ENCODE results near the gene ACAA2.

Gene ACAA2

DNA sequence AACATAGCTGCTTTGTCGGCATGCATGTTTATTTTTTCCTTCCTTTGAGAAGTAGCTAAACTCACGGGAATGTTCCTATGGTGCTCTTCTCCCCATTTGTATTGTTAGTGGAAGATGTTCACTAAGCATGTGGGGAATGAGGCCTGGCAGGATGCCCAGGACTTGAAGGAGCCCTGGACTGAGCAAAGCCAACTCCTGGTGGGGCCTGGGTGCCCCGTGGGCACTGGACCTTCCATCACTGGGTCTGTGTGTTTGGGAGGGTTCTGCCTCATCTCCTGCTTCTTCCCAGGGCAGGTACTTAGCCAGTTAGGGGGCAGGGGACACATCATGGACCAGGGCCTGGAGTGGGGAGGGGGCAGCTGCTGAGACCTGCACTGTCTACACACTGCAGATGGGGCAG, 49.3 kb downstream of the ACAA2 start:
- DNase-seq = no peak

DNA sequence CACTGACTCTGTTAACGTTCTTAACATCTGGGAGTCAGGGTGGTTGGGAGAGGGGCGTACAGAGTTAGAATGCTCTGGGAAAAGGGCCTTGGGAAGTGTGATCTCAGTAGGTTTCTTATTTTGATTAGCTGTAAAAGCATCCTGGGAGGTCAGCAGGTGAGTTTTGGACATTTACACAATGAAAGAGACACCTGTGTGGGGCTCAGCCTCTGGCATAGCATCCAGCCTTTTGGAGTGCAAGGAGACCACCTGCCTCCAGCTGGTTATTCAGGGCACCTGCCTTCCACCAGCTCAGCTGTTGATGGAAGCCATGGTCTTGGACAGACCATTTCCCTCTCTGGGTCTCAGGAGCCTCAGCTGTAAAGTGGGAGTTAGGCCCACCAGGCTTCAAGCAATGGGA, 49.7 kb downstream of the ACAA2 start:
- DNase-seq = no peak

DNA sequence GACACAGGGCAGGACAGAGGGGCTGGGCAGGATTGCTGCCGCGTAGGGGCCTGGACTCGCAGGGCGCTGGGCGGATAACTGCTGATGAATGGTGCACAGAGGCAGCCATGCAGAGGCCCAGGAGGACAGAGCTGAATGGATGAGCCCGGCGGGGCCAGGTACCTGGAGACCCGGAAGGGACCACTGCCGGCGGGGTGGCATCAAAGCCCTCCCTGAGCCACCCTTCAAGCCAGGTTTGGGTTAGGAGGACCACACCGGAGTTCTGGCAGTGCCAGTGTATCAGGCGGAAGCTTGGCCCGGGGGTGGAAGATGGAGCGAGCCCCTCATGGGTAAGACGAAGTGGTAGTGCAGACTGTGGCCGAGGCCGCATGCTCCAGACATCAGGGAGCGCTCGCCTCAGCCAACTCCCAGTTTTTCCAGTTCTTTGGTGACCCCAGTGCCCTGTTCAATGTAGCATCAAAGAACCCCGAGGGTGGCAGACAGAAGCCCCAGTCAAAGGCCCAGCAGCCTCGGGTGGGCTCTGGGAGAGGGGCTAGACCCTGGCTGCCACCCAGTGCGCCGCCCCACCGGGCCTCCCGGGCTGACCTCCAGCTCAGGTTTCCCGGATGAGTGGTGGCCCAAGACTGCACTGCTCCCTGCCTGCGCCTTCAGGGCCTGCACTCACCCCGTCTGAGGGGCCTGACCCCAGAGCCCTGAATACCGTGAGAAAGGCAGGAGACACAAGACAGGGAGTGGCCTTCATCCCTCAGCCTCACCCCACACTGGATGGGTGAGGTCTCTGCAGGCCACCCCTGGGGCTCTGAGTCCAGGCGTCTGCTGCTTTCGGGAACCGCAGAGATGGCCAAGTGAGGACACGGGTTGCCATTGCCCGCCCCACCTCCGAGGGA, 50.9 kb downstream of the ACAA2 start:
- no peak for DNase-seq

DNA sequence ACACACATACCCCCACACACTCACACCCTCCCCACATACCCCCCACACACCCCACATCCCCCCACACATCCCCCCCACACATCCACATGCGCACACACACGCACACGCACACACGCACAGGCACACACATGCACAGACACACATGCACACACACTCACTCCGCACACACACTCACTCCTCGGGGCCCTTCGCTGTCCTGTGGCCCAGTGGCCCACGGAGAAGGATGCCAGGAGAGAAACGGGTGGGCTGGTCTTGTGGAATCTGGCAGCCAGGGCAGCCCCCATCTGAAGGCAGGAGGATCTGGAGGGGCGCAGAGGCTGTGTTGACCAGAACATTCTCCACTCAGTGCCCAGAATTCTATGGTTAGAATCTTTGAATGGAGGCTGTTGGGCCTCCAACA, 51.6 kb downstream of the ACAA2 start:
- DNase-seq = no peak

DNA sequence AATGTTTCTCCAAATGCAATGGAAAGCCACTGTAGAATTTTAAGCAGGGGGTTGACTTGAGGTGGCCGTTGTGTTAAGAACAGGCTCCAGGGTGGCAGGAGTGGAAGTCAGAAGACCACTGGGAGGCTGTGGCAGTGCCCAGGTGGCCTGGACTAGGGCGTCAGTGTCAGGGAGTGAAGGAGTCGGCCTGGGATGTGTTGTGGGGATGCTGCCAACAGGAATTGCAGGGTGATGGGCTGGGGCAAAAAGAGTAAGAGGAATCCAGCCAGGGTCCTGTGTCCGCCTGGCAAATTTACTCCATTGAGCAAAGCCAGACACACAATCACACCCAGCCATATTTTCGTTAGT, 55.1 kb downstream of the ACAA2 start:
- no peak for DNase-seq

DNA sequence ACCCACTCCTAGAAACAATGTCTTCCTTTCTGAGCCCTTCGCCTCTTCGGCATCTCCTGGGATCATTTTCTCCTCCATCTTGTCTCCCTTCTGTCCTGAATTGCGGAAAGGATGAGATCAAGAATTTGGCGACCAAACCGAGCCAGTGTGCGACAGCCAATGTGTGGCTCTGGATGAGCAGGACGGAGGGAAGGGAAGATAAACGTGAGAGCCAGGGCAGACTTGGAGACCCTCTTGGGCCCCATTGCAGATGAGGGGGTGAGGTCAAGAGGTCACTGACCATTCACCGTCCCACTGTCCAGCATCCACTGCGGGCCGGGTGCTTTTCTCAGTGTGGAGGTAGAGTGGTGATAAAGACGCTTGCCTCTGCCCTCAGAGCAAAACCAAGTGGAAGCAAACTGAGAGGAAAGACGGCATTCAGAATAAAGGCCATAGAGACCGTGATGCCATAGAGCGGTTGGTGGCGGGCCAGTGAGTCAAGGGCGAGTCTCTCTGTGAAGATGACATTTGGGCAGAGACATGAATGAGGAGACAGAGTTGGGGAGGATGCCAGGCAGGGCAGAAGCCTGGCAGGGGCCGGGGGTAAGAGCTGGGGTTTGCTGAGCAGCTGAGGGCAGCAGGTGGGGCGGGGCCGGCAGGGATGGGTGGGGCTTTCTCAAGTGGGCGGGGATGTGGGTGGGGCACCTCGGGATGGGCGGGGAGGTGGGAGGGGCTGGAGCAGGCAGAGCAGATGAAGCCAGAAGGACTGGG, 55.6 kb downstream of the ACAA2 start:
- DNase-seq = no peak

DNA sequence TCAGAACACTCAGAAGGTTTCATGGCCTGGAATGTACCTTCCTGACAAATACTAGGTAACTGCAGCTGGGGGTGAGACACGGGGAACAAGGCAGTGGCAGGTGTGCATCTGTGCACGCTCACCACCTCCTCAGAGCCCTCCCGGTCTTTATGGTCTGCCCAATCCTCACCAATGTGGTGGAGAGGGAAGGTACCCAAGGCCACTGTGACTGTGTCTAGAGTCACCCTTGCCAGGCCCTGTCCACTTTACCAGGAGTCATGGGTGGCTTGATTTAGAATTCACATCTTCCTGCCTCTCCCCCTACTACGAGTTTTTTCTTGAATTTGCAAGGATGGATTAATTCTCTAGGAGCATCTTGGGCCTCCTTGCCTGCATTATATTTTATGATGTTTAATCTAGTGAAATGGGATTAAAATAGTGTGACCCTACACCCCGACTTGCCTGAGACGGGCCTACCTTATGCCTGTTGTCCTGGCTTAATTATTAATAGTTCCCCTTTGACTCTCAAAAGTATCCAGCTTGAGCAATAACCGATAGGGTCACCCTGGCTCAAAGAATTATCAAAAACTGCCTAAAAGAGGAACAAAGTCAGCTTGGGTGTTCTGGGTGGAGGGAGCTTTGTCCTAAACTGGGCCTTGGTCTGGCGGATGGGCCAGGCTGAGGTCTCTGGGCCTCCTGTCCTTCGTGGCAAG, 56.5 kb downstream of the ACAA2 start:
- no peak for DNase-seq

DNA sequence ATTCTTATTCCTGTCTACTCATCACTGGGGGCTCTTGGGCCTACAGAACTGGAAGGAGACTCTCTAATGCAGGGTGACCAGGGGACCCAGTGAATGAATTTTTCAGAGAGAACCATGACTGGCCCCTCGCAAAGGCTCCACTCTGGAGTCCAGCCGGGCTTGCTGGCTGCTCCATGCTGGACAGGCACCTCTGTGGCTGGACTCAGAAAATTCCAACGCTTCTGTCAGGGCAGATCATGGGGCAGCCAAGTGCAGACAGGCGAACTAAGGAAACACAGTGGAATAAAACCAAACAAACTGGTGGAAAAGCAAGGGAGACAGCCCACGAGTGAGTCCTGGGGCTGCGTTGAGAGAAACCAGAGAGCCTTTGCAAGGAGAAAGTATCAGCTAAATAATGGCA, 57.2 kb downstream of the ACAA2 start:
- DNase-seq = no peak

DNA sequence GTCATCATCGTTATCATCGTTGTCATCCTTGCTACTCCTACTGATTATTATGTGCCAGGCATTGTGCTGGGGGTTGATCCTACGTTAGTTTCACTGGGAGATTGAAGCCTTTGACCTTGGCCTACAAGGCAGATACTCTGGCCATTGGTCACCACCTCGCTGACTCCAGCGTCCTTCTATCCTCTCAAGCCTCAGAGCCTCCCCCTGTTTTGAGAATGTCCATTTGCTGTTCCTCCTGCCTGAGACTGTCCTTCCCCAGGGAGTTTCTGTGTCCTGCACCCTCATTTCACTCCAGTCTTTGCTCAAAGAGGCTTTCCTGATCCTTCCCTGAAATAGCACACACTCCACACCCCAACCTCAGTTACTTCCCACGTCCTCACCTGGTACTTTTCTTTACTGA, 57.8 kb downstream of the ACAA2 start:
- DNase-seq = no peak

DNA sequence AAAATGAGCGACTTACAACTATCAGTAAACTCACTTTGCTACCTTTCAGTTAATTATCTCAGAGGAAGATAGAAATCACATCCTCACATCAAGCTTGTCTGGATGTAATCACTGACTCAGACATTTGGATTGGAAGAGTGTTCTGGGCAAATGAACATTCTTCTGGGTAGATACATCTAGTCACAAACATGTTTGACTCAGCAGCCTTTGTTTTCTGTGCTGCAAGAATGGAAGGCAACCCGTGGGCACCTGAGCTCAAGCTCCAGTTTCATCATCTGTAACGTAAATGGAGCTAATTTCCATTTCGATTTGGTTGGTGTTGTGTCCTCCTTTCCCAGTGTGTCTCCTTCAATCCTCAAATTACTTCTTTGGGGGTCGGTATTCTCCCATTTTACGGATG, 58.5 kb downstream of the ACAA2 start:
- DNase-seq = no peak

DNA sequence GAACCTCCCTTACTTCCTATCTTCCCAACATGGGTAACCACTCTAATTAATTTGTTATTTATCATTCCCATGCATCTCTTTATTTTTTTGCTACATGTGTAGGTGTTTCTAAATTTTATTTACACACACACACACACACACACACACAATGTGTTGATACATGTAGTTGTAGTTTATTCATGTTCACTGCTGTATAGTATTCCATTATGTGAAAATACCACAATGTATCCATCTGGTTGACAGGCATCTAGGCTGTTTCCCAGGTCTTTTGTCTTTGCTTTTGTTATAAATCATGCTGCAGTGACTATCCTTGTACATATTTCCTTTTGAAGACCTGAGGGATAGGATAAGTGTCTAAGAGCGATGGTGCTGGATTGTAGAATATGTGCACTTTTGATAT, 59.7 kb downstream of the ACAA2 start:
- DNase-seq = no peak

DNA sequence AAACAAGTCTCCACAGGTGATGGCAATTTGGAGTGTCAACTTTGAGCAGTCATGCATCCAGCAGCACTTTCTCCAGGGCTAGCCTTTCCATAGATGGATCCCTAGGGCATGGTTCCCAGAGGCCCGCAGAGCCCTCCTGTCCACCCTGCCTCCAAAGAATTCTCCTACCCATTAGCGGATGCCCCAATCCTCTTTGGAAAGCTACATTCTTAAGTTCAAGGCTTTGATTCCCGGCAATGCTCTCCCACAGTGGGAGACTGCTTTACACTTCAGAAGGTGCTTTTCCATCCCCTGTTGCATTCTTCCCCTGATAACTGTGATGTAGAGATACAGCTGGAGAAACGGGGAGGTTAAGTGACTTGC, 61.3 kb downstream of the ACAA2 start:
- no peak for DNase-seq

DNA sequence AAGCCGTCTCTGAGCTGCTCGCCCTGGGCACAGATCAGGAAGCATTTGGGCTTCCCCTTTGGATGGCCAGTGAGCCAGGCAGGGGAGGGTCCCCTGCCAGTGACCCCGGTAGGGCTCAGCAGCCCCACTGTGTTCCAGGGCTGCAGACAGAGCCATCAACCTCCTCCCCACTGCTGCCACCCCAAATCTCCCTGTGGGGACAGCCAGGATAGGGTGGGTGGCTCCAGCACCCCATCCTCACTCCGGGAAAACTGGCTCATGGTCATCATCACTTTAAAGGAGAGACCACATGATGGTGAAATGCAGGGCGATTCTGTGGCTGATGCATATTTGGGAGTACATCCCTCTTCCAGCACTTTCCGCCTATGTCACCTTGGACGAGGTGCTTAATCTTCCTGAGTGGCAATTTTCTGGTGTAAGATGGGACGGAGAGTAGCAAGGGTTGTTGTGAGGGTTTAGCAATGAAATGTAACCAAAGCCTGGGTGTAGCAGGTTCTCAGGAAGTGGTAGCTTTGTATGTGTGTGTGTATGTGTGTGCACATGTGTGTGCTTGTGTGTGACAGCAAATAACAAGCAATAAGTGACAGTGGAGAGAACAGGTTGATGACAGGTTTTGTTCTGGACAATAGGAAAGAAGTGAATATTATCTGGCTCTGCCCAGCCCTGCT, 61.8 kb downstream of the ACAA2 start:
- no peak for DNase-seq

DNA sequence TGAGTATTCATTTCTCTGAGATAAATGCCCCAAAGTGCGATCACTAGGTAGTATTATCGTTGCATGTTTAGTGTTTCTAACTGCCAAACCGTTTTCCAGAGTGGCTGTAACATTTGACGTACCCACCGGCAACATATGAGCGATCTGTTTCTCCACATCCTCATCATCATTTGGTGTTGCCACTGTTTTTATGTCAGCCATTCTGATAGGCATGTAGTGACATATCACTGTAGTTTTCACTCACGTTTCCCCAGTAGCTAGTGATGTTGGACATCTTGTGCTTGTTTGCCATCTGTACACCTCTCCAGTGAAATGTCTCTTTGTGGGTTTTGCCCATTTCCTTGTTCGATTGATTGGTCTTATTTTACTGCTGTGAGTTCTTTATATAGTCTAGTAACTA, 63.8 kb downstream of the ACAA2 start:
- DNase-seq = no peak

DNA sequence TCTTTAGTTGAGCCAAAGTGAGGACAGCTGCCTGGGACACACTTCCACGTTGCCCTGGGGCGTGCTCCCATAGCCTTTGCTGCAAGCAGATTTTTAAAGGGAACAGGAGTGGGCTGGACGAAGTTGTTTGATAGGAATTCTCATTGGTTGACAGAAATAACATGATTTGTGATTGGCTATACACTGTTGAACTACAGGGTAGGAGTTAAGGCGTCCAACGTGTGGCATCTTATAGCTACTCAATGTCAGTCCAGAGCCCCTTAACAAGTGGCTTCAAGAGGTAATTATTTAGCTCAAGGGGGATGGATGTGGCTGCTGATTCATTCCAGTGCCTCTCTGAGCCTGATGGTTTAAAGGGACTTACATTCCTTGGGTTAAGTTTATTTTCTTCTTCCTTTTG, 65.5 kb downstream of the ACAA2 start:
- DNase-seq = no peak

DNA sequence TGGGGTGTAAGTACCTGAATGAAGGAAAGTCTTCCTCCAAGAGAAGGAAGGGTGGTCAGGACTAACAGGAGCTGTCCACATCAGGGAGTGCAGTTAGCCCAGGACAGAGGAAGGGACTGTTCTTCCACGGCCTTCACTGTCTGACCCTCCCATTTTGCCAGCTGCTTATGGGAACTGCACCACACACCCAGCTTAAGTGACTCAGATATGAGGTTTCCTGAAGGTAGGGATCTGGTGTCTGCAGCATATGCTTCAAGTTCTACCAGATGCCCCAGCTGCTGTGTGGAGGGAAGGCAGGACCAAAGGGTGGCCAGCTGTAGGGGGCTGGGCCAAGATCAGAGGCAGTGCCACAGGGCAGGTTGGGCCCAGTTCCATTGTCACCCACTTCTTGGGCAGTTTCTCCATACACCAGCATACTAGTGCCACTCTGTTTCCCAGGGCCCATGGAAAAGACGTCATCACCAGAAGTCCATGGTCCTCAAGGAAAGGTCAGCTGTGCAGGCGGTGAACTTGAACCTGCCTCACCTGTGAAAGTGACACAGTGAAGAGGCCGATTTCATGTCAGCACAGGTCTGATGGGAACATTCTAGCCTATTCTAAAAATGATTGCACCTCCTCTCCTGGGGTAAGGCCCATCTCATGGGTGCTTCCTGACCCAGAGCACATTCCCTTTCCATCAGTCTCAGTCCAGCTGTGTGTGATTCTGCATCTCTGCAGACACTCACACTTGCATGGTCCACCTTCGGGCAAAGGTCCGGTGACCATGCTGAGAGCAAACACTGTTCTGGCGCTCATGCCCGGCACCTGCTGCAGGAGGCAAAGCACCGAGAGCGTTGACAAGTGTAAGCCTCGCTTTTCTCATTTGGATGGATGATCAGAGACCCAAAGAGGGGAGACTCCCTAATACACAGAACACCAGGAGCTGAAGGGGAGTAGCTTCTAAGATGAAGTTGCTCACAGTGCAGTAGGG, 68.0 kb downstream of the ACAA2 start:
- DNase-seq = no peak

DNA sequence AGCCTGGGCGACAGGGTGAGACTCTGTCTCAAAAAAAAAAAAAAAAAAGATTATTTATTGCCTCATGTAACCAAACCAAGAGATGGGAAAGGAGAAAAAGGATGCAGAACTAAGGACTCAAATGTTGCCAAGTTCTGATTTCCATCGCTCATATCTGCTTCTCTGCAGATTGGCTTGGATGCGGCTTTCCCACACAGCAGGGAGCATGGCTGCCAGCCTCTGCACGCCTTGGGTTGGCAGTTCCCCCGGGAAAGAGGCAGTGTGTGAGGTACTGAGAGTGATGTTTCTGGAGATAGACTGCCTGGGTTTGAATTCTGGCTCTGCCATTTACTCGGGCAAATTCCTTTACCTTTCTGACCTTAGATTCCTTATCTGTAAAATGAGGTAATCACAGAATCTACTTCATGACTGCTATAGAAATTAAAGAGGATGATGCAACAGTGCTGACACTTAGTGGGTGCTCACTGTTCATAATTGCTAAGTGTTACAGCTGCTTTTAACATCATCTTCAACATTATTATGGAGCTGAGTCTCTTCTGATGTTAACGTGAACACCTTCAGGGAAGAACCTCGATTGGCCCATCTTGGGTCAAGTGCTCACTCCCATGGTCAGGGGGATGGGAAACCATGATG, 68.8 kb downstream of the ACAA2 start:
- DNase-seq = no peak

DNA sequence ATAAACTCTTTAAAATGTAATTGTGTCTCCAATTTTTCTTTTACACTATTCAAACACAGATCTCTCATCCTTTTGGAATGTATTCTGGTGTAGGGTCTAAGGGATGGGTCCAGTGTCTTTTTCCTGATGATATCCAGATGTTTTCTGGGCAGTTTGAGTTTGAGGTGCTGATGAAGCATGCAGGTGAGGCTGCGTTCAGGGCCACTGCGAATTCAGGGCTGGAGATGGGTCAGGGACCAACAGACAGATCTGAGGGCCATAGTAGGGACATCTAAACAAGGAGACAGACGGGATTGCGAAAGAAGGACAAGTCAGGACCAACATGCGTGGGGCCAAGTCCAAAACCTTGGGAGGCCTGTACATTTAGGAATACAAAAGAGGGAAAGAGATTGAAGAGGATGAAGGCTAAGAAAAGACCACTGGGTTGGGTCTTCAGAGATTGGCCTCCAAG, 70.2 kb downstream of the ACAA2 start:
- no peak for DNase-seq

DNA sequence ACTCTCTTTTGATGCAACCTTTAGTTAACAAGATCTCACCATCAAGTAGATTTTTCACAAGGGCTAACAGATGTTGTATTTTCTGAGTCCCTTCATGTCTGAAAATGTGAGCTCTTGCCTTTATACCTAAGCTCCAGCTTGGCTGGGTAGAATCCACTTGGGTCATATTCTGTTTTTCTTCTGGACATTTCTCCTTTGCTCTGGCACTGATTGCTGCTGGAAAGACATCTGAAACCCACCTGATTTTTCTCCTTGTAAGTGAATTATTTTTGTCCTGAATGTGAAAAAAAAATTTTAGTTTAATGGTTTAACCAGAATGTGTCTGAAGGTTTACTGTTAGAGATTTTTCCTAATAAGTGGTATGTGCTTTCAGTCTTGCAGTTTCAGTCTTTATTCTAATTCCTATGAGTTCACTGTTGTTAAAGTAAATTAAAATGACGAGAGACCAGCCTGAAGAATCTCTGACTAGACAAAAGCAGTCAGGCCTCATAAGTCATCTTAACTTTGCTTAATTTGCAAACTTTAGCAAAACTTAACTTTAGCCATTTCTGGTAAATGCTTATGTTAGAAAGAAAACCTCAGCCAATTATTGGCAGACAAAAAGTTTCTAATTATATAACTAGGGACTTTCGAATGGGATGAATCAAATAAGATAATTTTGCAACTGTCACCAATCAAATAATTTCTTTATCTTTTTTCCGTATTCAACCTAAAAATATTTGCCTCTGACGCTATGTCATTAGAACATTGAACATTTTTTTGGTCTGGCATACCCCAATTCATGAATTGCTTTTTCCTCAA, 70.8 kb downstream of the ACAA2 start:
- DNase-seq = no peak

DNA sequence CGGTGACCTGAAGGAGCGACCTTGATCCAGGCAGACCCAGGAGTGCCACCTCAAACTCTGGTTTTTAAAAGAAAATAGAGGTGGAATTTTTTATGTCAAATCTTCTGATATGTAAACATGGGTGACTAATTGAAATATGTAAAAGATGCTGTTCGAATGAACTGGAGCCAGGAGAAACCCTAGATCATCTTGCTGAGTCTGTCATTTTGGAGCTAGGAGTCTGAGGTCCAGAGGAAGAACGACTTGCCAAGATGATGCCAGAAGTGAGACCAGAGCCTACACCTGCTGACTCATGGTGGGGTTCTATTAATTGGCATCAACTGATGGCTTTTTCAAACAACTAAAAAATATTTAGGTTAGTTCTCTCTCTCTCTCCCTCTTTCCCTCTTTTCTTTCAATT, 74.1 kb downstream of the ACAA2 start:
- DNase-seq = no peak

DNA sequence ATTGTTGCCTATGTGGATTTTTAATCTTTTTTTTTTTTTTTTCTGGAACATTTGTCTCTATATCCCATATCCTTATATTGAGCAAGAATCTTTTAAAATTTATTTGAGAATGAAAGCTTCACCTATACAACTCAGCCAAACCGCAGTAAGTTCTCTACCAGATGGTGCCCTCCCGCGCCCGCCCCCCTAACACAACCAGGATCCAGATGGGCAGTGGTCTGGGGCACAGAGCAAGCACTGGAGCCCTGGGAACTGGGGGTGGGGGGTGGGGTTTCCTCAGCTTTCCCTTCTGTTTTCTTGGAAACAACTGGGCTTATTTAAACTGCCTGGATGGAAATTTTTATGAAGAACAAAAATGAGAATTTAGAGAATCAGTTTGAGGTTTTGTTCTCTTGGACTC, 74.6 kb downstream of the ACAA2 start:
- DNase-seq = no peak

Data from NCI-H1048 (cell line).